ENCODE data around the gene DUSP10. TPM values are rescaled to one million over a fixed set of nuclear protein-coding genes. Genes with fewer than 3 reads are reported as not detected.

The DUSP10 gene
- total and polyA plus RNA-seq, 8 donors: 1.0 to 50.0 (median 3.0) TPM

DNA sequence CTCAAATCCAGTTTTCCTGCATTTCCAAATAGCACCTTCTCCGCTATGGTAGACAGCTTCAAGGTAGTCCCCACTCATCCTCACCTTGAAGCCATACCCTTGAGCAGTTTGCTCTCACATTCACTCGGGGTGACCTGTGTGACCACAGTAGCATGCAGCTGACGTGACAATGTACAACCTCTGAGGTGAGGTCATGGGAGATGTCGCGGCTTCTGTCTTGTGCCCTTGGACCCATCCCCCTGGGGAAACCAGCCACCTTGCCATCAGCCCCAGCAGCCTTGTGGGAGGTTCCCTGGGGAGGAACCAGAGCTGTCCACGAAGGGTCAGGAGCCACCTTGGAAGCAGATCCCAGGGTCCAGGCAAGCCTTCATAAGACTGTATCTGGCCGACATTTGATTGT, 38.3 kb upstream of the DUSP10 start:
- Histone ChIP-seq H3K36me3 (no peaks in the 10 kb centered on the region), H3K4me3 (no peak overlapping the region), H3K27me3 (no peaks in the 10 kb centered on the region), H3K4me1 (no peaks in the 10 kb centered on the region), H3K9me3 (no peaks in the 10 kb centered on the region), H3K27ac (no peak overlapping the region)
- WGBS, 5 donors: 82 to 94% (median 90%) methylated on average over 6 to 7 of the region's 7 CpGs
- intact Hi-C loops (cut with DNase I; ENCODE audit: low total_unique reads): no loop called here
- DNase-seq: no peak
- TF ChIP-seq EP300 (IDR thresholded peaks at IDR 0.05) (no peak), POLR2AphosphoS5 (IDR thresholded peaks at IDR 0.05) (no peak), POLR2A (IDR thresholded peaks at IDR 0.05) (no peak)
- TF ChIP-seq, protein P1, sequence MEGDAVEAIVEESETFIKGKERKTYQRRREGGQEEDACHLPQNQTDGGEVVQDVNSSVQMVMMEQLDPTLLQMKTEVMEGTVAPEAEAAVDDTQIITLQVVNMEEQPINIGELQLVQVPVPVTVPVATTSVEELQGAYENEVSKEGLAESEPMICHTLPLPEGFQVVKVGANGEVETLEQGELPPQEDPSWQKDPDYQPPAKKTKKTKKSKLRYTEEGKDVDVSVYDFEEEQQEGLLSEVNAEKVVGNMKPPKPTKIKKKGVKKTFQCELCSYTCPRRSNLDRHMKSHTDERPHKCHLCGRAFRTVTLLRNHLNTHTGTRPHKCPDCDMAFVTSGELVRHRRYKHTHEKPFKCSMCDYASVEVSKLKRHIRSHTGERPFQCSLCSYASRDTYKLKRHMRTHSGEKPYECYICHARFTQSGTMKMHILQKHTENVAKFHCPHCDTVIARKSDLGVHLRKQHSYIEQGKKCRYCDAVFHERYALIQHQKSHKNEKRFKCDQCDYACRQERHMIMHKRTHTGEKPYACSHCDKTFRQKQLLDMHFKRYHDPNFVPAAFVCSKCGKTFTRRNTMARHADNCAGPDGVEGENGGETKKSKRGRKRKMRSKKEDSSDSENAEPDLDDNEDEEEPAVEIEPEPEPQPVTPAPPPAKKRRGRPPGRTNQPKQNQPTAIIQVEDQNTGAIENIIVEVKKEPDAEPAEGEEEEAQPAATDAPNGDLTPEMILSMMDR (IDR thresholded peaks at IDR 0.05): no peak

DNA sequence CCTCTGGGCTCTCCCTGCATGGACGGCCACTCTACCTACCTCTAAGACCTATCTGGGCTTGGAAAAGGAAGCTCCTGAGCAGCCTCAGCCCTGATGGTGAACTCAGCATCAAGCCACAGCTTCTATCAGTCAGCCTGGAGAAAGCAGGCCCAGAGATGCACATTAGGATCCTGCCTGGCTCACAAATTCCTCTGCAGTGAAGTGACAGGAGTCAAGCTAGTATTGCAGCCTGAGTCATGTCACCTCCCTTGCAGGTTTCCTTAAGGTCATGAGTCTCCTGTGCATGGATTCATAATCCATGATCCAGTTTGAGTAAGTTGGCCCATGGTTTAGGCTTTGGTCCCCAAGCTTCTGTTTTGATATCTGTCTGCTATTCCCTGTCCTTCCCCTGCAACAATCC, 37.9 kb upstream of the DUSP10 start:
- intact Hi-C loops (cut with DNase I; ENCODE audit: low total_unique reads): no loop called here
- no peak overlapping the region for H3K27ac ChIP-seq
- 80 to 95% (median 91%) methylated on average over 1 of the region's 1 CpG for WGBS, 5 donors

DNA sequence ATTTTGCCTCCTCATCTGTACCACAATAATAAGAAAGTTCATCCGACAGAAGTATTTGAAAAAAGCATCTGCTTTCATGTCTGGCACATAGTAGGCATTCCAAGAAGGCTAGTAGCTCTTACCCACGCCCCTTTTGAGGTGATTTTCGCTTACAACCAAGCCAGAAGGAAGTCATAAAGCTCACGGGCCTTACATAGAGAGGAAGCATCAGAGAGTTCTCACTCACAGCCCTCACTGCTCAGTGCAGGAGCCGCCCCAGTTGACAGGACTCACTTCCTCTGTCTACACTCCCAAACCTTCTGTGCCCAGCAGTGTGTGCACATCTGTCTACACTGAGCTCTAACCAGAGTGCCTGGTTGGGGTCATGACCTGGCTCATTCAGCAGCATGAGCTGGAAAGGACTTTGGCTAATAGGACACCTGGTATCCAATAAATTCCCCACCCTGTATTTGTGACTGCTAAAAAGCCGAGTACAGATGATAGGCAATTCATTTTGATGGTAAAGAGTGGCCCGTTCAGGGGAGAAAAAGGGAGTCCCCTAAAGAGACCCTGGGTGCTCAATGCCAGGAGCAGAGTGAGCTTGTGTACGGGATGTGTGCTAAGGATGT, 36.8 kb upstream of the DUSP10 start:
- Histone ChIP-seq H3K27me3 (no peaks in the 10 kb centered on the region), H3K36me3 (no peaks in the 10 kb centered on the region), H3K4me1 (no peaks in the 10 kb centered on the region), H3K9me3 (no peaks in the 10 kb centered on the region), H3K4me3 (no peak overlapping the region), H3K27ac (no peak overlapping the region)
- peak in 1 of 2 donors; percentile 45 for DNase-seq
- no peak for TF ChIP-seq POLR2AphosphoS5 (IDR thresholded peaks at IDR 0.05)
- no peak for TF ChIP-seq EP300 (IDR thresholded peaks at IDR 0.05)
- TF ChIP-seq, protein P1 (IDR thresholded peaks at IDR 0.05): no peak
- TF ChIP-seq POLR2A (IDR thresholded peaks at IDR 0.05): no peak
- intact Hi-C loops (cut with DNase I; ENCODE audit: low total_unique reads): no loop called here
- 72 to 77% (median 77%) methylated on average over 8 of the region's 8 CpGs for WGBS, 5 donors

More for the DNA sequence above, 37.9 kb upstream of the DUSP10 start:
- Histone ChIP-seq H3K9me3 (no peaks in the 10 kb centered on the region), H3K4me1 (no peaks in the 10 kb centered on the region), H3K4me3 (no peak overlapping the region), H3K27me3 (no peaks in the 10 kb centered on the region), H3K36me3 (no peaks in the 10 kb centered on the region)
- DNase-seq: no peak
- TF ChIP-seq POLR2AphosphoS5 (IDR thresholded peaks at IDR 0.05) (no peak), EP300 (IDR thresholded peaks at IDR 0.05) (no peak), POLR2A (IDR thresholded peaks at IDR 0.05) (no peak)
- TF ChIP-seq, protein P1 (IDR thresholded peaks at IDR 0.05): no peak

DNA sequence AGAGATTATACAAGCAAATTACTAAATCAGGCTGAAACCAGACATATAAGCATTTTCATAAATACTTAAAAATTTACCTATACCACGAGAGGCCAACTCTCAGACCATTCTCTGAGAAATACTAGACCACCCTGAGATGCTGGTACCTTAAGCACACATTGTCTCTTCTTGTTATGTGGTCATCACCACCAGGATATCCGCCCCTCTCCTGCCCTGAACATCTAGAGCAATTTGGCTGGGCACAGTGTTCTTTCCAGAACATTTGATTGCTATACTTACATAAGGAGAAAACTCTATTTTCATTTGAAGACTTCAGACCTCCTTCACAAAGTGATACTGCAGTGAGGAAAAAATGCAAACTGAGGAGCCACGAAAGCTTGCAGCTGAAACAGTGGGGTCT, 36.2 kb upstream of the DUSP10 start:
- no peak for DNase-seq
- Histone ChIP-seq H3K27me3 (no peaks in the 10 kb centered on the region), H3K9me3 (no peaks in the 10 kb centered on the region), H3K27ac (no peak overlapping the region), H3K4me3 (no peak overlapping the region), H3K36me3 (no peaks in the 10 kb centered on the region), H3K4me1 (no peaks in the 10 kb centered on the region)
- intact Hi-C loops (cut with DNase I; ENCODE audit: low total_unique reads): no loop called here
- WGBS, 5 donors: 69 to 84% (median 75%) methylated on average over 3 of the region's 3 CpGs
- TF ChIP-seq POLR2AphosphoS5 (IDR thresholded peaks at IDR 0.05): no peak
- TF ChIP-seq, protein P1 (IDR thresholded peaks at IDR 0.05): no peak
- no peak for TF ChIP-seq EP300 (IDR thresholded peaks at IDR 0.05)
- TF ChIP-seq POLR2A (IDR thresholded peaks at IDR 0.05): no peak

Data from stomach (tissue), 9 donors.